ENCODE data around the gene DGKD. TPM values are rescaled to one million over a fixed set of nuclear protein-coding genes. Genes with fewer than 3 reads are reported as not detected.

Gene DGKD
- total RNA-seq, 1 experiment from 2014 or later, result 41.4 TPM

GRCh38 chr2:233468741-233469110, 114.4 kb downstream of the DGKD start (continued):
- TF ChIP-seq, protein P1, sequence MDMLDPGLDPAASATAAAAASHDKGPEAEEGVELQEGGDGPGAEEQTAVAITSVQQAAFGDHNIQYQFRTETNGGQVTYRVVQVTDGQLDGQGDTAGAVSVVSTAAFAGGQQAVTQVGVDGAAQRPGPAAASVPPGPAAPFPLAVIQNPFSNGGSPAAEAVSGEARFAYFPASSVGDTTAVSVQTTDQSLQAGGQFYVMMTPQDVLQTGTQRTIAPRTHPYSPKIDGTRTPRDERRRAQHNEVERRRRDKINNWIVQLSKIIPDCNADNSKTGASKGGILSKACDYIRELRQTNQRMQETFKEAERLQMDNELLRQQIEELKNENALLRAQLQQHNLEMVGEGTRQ (CRISPR knock-in tag; IDR thresholded peaks at IDR 0.05), result no peak
- TF ChIP-seq ESRRA (CRISPR knock-in tag; IDR thresholded peaks at IDR 0.05; ENCODE audit: borderline replicate concordance), result no peak
- TF ChIP-seq ELF4 (CRISPR knock-in tag; IDR thresholded peaks at IDR 0.05; ENCODE audit: low read depth), result no peak
- TF ChIP-seq, protein P2, sequence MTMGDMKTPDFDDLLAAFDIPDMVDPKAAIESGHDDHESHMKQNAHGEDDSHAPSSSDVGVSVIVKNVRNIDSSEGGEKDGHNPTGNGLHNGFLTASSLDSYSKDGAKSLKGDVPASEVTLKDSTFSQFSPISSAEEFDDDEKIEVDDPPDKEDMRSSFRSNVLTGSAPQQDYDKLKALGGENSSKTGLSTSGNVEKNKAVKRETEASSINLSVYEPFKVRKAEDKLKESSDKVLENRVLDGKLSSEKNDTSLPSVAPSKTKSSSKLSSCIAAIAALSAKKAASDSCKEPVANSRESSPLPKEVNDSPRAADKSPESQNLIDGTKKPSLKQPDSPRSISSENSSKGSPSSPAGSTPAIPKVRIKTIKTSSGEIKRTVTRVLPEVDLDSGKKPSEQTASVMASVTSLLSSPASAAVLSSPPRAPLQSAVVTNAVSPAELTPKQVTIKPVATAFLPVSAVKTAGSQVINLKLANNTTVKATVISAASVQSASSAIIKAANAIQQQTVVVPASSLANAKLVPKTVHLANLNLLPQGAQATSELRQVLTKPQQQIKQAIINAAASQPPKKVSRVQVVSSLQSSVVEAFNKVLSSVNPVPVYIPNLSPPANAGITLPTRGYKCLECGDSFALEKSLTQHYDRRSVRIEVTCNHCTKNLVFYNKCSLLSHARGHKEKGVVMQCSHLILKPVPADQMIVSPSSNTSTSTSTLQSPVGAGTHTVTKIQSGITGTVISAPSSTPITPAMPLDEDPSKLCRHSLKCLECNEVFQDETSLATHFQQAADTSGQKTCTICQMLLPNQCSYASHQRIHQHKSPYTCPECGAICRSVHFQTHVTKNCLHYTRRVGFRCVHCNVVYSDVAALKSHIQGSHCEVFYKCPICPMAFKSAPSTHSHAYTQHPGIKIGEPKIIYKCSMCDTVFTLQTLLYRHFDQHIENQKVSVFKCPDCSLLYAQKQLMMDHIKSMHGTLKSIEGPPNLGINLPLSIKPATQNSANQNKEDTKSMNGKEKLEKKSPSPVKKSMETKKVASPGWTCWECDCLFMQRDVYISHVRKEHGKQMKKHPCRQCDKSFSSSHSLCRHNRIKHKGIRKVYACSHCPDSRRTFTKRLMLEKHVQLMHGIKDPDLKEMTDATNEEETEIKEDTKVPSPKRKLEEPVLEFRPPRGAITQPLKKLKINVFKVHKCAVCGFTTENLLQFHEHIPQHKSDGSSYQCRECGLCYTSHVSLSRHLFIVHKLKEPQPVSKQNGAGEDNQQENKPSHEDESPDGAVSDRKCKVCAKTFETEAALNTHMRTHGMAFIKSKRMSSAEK (CRISPR knock-in tag; IDR thresholded peaks at IDR 0.05; ENCODE audit: borderline replicate concordance), result no peak

DNA sequence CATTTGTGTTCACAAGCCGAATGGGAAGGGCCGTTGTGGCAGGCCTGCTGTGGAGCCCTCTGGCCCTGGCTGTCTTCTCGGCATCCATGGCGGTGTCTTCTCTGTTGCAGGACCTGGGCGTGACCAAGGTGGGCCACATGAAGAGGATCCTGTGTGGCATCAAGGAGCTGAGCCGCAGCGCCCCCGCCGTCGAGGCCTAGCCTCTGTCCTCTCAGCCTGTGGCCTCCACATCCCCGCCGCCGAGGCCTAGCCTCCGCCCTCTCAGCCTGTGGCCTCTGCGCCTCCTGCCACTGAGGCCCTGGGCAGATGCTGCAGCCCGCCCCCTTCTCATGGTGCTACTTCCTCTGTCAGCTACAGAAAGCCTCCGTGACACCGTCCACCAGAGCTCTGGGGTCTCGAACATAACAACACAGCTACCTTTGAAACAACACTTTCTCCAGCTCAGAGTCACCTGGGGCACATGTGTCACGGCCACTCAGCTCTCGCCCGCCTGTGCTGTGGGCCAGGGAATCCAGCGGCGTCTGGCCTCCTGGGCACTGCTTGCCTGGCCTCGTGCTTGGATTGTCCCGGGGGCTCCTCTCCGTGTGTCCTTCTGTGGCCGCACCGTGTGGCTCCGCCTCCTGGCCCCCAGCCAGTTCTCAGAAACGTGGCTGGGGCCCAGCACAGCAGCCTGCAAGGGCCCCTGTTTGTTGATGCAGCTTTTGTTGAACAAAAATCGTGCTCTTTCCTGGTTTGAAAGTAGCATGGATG, 115.1 kb downstream of the DGKD start:
- peaks cover 25% of the 10 kb centered on the region for H3K36me3 Mint-ChIP-seq
- peaks cover 4% of the 10 kb centered on the region; the same call in 1 of the 2 replicates for H3K4me1 Mint-ChIP-seq
- ATAC-seq, result no peak
- no peaks in the 10 kb centered on the region for H3K27me3 Mint-ChIP-seq (ENCODE audit: low read depth)
- no peaks in the 10 kb centered on the region for H3K9me3 Mint-ChIP-seq
- no peak for DNase-seq (ENCODE audit: low spot score)
- ChIA-PET CTCF (interaction anchor here (3.8 kb wide), 1 partner anchor 20 kb away, joined by 14 read pairs; no protein-coding TSS in a partner anchor), POLR2A (no interaction called here)
- no peak overlapping the region for H3K4me3 Mint-ChIP-seq
- H3K27ac Mint-ChIP-seq, result no peak overlapping the region
- no peak for TF ChIP-seq SOX15 (CRISPR knock-in tag; IDR thresholded peaks at IDR 0.05)
- TF ChIP-seq, protein P3, sequence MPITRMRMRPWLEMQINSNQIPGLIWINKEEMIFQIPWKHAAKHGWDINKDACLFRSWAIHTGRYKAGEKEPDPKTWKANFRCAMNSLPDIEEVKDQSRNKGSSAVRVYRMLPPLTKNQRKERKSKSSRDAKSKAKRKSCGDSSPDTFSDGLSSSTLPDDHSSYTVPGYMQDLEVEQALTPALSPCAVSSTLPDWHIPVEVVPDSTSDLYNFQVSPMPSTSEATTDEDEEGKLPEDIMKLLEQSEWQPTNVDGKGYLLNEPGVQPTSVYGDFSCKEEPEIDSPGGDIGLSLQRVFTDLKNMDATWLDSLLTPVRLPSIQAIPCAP (CRISPR knock-in tag; IDR thresholded peaks at IDR 0.05), result no peak
- no peak for TF ChIP-seq NR1H2 (CRISPR knock-in tag; IDR thresholded peaks at IDR 0.05)
- no peak for TF ChIP-seq EMX1 (CRISPR knock-in tag; IDR thresholded peaks at IDR 0.05)
- TF ChIP-seq FOXK1 (CRISPR knock-in tag; IDR thresholded peaks at IDR 0.05), result no peak
- no peak for TF ChIP-seq ZNF423 (CRISPR knock-in tag; IDR thresholded peaks at IDR 0.05)
- TF ChIP-seq MLX (CRISPR knock-in tag; IDR thresholded peaks at IDR 0.05), result no peak
- TF ChIP-seq, protein P4, sequence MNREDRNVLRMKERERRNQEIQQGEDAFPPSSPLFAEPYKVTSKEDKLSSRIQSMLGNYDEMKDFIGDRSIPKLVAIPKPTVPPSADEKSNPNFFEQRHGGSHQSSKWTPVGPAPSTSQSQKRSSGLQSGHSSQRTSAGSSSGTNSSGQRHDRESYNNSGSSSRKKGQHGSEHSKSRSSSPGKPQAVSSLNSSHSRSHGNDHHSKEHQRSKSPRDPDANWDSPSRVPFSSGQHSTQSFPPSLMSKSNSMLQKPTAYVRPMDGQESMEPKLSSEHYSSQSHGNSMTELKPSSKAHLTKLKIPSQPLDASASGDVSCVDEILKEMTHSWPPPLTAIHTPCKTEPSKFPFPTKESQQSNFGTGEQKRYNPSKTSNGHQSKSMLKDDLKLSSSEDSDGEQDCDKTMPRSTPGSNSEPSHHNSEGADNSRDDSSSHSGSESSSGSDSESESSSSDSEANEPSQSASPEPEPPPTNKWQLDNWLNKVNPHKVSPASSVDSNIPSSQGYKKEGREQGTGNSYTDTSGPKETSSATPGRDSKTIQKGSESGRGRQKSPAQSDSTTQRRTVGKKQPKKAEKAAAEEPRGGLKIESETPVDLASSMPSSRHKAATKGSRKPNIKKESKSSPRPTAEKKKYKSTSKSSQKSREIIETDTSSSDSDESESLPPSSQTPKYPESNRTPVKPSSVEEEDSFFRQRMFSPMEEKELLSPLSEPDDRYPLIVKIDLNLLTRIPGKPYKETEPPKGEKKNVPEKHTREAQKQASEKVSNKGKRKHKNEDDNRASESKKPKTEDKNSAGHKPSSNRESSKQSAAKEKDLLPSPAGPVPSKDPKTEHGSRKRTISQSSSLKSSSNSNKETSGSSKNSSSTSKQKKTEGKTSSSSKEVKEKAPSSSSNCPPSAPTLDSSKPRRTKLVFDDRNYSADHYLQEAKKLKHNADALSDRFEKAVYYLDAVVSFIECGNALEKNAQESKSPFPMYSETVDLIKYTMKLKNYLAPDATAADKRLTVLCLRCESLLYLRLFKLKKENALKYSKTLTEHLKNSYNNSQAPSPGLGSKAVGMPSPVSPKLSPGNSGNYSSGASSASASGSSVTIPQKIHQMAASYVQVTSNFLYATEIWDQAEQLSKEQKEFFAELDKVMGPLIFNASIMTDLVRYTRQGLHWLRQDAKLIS (CRISPR knock-in tag; IDR thresholded peaks at IDR 0.05; ENCODE audit: borderline replicate concordance), result no peak
